ENCODE measurements around the gene PRKCG.

- no peak for TF ChIP-seq EP300 (IDR thresholded peaks at IDR 0.05; ENCODE audit: borderline replicate concordance)
- no peak for TF ChIP-seq MAX (IDR thresholded peaks at IDR 0.05)
- no peak for TF ChIP-seq TEAD4 (IDR thresholded peaks at IDR 0.05)
- TF ChIP-seq FOXM1 (IDR thresholded peaks at IDR 0.05; ENCODE audit: borderline replicate concordance, low read depth), result no peak
- no peak for TF ChIP-seq CEBPB (IDR thresholded peaks at IDR 0.05)
- TF ChIP-seq, protein P1, sequence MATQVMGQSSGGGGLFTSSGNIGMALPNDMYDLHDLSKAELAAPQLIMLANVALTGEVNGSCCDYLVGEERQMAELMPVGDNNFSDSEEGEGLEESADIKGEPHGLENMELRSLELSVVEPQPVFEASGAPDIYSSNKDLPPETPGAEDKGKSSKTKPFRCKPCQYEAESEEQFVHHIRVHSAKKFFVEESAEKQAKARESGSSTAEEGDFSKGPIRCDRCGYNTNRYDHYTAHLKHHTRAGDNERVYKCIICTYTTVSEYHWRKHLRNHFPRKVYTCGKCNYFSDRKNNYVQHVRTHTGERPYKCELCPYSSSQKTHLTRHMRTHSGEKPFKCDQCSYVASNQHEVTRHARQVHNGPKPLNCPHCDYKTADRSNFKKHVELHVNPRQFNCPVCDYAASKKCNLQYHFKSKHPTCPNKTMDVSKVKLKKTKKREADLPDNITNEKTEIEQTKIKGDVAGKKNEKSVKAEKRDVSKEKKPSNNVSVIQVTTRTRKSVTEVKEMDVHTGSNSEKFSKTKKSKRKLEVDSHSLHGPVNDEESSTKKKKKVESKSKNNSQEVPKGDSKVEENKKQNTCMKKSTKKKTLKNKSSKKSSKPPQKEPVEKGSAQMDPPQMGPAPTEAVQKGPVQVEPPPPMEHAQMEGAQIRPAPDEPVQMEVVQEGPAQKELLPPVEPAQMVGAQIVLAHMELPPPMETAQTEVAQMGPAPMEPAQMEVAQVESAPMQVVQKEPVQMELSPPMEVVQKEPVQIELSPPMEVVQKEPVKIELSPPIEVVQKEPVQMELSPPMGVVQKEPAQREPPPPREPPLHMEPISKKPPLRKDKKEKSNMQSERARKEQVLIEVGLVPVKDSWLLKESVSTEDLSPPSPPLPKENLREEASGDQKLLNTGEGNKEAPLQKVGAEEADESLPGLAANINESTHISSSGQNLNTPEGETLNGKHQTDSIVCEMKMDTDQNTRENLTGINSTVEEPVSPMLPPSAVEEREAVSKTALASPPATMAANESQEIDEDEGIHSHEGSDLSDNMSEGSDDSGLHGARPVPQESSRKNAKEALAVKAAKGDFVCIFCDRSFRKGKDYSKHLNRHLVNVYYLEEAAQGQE (IDR thresholded peaks at IDR 0.05; ENCODE audit: low read depth), result no peak
- TF ChIP-seq EGR1 (IDR thresholded peaks at IDR 0.05), result no peak
- TF ChIP-seq TAF1 (IDR thresholded peaks at IDR 0.05; ENCODE audit: low read depth), result no peak
- no peak for TF ChIP-seq TCF12 (IDR thresholded peaks at IDR 0.05; ENCODE audit: low read depth)
- no peak for TF ChIP-seq YY1 (IDR thresholded peaks at IDR 0.05; ENCODE audit: low read depth)
- no peak for TF ChIP-seq NFIC (IDR thresholded peaks at IDR 0.05)
- TF ChIP-seq RAD21 (IDR thresholded peaks at IDR 0.05; ENCODE audit: low read depth), result no peak
- TF ChIP-seq CREB1 (IDR thresholded peaks at IDR 0.05; ENCODE audit: low read depth), result no peak
Observed at GRCh38 chr19:53865918-53866864, 15.8 kb upstream of the PRKCG start.

Data from Ishikawa (cell line).